DMS 273 treated with DMSO at 0.1 percent for 48 hours (cell line): Measurements from ENCODE around the gene OR52E5.

Experiments
- DNase-seq: peaks from one replicate; lab custom pipeline; 2025; lab: John Stamatoyannopoulos, UW

Gene OR52E5

GRCh38 chr11:5892908-5893307 is at the start of gene OR52E5:
TSS of gene OR52E5 (plus strand) at chr11:5893208. CDS start at chr11:5900777, 7,569 bp downstream.
- no peak for DNase-seq

GRCh38 chr11:5846701-5847100 is 46.3 kb upstream of the OR52E5 start:
- DNase-seq, result no peak

- no peak for DNase-seq
Observed at GRCh38 chr11:5847711-5848110, 45.3 kb upstream of the OR52E5 start.

- no peak for DNase-seq
Observed at GRCh38 chr11:5851002-5851401, 42.0 kb upstream of the OR52E5 start.

DNA sequence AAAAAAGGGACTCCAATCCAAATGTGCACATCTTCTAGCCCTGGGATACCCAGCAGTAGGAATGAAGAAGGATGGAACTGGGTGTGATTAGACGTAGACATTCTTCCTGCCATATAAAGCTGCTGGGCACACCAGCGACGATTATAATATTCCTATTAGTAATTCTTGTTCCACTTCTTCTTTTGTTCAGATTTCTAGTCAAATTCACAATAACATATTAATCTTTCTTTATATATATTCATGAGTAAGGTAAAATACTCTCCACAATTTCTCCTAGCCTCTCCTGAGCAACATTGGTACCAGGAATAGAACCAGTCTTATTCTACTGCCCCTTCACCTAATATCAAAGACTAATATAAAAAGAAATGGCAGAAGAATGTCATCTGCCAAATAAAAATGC is 35.4 kb upstream of the OR52E5 start, which contains the start of gene OR52E8:
Gene OR52E8 (minus strand): TSS at position 101 of the 400 bp plus-strand sequence. CDS start 0 bp downstream, at position 101.
- no peak for DNase-seq

GRCh38 chr11:5865826-5866225 is 27.2 kb upstream of the OR52E5 start:
- DNase-seq, result no peak

DNA sequence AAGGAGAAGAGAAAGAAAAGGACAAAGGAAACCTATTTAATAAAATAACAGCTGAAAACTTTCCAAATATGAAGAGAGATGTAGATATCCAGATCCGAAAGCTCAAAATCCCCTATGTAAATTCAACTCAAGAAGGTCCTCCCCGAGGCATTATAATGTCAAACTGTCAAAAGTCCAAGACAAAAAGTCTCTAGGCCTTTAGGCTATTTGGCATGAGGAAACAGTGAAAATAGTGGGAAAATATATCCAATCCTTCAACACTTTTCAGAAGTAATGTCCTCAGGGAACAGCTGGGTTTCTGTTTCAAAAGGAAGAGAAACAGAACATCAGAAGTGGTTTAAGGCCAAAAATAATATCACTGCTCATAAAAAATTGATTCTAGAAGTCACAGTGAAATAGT is 14.4 kb upstream of the OR52E5 start:
- DNase-seq, result no peak

- no peak for DNase-seq
Observed at GRCh38 chr11:5880329-5880728, 12.7 kb upstream of the OR52E5 start, which contains the start of gene OR52E4. TSS of gene OR52E4 (plus strand) at chr11:5880629. CDS start at chr11:5884293, 3,664 bp downstream.

GRCh38 chr11:5881756-5882155 is 11.3 kb upstream of the OR52E5 start:
- DNase-seq, result no peak

DNA sequence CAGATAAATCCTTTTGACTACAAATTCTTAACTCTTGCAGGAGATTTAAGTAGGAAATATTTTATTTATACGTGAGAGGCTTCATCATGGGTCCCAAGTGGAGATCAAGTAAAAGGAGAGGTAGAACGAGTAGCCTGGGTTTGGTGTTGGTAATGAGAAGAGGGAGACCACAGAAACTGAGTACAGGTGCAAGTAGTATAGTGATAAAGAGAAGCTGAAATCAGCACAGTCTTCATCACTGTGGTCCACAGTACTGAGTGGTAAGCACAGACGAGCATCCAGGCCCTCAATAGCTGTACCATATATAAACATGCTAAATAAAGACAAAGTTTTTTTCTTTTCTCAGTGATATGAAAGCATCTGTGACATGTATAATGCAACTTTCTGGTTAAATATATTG is 5.8 kb upstream of the OR52E5 start:
- no peak for DNase-seq

GRCh38 chr11:5887661-5888060 is 5.3 kb upstream of the OR52E5 start:
- no peak for DNase-seq

DNA sequence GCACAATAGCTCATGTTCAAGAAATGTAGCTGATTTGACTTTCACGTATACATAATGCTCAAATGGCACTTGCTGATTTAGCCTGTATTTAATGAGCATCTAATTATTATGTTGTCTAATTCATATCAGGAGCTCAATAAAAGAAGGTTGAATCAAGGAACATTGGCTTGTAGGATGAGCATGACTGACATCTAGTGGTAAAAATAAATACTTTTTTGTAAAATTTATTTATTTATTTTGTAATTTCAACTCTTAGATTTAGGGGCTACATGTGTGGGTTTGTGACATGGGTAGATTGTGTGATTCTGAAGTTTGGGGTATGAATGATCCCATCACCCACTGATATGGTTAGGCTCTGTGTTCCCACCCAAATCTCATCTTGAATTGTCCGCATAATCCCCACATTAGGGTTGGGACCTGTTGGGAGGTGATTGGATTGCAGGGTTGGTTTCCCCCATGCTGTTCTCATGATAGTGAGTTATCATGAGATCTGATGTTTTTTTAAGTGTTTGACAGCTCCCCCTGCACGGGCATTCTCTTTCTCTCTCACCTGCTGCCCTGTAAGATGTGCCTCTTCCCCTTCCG is 1.7 kb upstream of the OR52E5 start:
- no peak for DNase-seq

GRCh38 chr11:5899534-5899933 is 6.5 kb downstream of the OR52E5 start:
- DNase-seq, result no peak

DNA sequence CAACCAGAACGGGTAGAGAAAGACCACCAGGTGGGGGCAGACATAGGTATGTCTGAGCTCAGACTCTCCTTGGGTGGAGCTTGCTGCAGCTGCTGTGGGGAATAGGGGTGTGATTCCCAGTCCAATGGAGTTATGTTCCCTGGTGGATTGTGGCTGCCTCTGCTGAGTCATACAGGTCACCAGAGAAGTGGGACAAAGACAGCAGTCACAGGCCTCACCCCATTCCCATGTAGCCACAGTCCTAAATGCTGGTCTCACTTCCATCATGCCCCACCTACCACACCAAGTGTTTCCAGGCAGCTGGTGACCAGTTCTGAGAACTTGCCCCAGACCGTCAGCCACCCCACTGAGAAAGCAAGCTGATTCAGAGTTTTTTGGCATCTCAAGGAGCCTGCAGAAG is 17.5 kb downstream of the OR52E5 start:
- no peak for DNase-seq

GRCh38 chr11:5922749-5923426 is 29.9 kb downstream of the OR52E5 start:
- no peak for DNase-seq

DNA sequence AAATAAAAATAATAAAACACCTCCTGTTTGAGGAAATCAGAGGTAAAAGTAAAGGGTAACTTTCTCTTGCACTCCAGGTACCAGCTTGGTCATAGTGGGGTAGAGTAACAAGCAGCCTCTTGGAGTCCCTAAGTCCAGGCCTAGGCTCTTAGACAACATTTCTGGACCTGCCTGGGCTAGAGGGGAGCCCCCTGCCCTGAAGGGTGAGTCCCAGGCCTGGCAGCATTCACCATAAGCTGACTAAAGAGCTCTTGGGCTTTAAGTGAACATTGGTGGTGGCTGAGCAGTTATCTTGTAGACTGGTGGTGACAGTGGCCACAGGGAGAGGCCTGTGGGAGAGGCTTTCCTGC is 30.4 kb downstream of the OR52E5 start:
- no peak for DNase-seq

GRCh38 chr11:5923794-5924193 is 30.8 kb downstream of the OR52E5 start:
- no peak for DNase-seq

GRCh38 chr11:5928271-5928670 is 35.3 kb downstream of the OR52E5 start:
- DNase-seq, result no peak

DNA sequence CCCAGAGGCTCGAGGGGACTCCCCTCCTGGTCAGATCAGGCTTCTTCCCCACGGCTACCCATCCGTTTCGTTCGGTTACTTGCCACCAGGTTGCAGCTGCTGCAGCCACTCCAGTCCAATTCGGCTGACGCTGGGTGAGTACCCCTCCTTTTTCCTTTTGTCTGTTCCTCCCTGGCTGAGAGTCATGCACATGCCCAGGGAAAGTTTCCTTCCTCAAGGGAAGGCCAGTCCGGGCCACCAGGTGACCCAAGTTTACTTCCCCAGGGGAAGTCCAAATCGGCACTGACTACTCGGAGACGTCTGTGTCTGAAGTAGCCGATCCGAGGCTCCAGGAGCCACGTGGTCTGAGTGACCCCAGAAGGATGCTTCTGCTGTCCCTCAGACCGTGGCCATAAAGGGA is 35.8 kb downstream of the OR52E5 start:
- DNase-seq, result no peak

GRCh38 chr11:5929571-5930368 is 36.8 kb downstream of the OR52E5 start:
- DNase-seq, result no peak

GRCh38 chr11:5930614-5931013 is 37.6 kb downstream of the OR52E5 start:
- DNase-seq, result no peak

GRCh38 chr11:5931061-5931460 is 38.1 kb downstream of the OR52E5 start:
- DNase-seq, result no peak

DNA sequence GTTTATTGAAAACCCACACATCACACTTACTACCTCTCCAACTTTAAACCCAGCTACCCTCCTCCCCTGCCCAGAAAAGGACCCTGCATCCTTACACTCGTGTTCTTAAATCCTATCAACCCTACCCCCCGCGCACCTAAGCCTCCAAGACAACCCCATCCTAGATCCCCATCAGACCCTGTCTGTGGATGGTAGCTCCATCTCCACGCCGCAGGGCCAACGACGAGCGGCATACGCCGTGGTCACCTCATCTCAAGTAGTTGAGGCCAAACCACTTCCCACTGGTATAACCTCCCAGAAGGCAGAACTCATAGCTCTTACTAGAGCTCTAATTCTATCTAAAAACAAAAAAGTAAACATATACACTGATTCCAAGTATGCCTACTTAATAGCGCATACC is 39.7 kb downstream of the OR52E5 start:
- no peak for DNase-seq
